NCI-H1930 (cell line): ENCODE results near the gene SHMT2.
A peak's percentile ranks its signal among the peaks of the same experiment; 100 is the strongest.

Experiments
- DNase-seq, 2 experiments: peaks; one replicate each; lab custom pipeline; 2025; lab: John Stamatoyannopoulos, UW

SHMT2 gene

GRCh38 chr12:57196956-57197355 is 32.6 kb upstream of the SHMT2 start:
- no peak for DNase-seq

GRCh38 chr12:57198329-57198728 is 31.2 kb upstream of the SHMT2 start:
- DNase-seq, result no peak

GRCh38 chr12:57199191-57199590 is 30.3 kb upstream of the SHMT2 start:
- DNase-seq, result no peak

- no peak for DNase-seq
Observed at GRCh38 chr12:57200497-57200896, 29.0 kb upstream of the SHMT2 start.

GRCh38 chr12:57201219-57201618 is 28.3 kb upstream of the SHMT2 start:
- DNase-seq, result no peak

GRCh38 chr12:57201631-57202030 is 27.9 kb upstream of the SHMT2 start:
- DNase-seq, result no peak

GRCh38 chr12:57202321-57202720 is 27.2 kb upstream of the SHMT2 start:
- no peak for DNase-seq

GRCh38 chr12:57203201-57203600 is 26.3 kb upstream of the SHMT2 start:
- DNase-seq, result no peak

GRCh38 chr12:57203791-57204190 is 25.7 kb upstream of the SHMT2 start:
- DNase-seq, result no peak

GRCh38 chr12:57204454-57204853 is 25.1 kb upstream of the SHMT2 start:
- DNase-seq, result no peak

- DNase-seq, result no peak
Observed at GRCh38 chr12:57205186-57205585, 24.3 kb upstream of the SHMT2 start.

- no peak for DNase-seq
Observed at GRCh38 chr12:57205931-57206330, 23.6 kb upstream of the SHMT2 start.

GRCh38 chr12:57207731-57208630 is 21.5 kb upstream of the SHMT2 start:
- DNase-seq, result no peak

GRCh38 chr12:57208631-57209282 is 20.8 kb upstream of the SHMT2 start:
- DNase-seq, result no peak

GRCh38 chr12:57209916-57210315 is 19.6 kb upstream of the SHMT2 start:
- DNase-seq, result no peak

- DNase-seq, result no peak
Observed at GRCh38 chr12:57210461-57210860, 19.1 kb upstream of the SHMT2 start.

GRCh38 chr12:57210926-57211692 is 18.4 kb upstream of the SHMT2 start:
- no peak for DNase-seq

- DNase-seq, result no peak
Observed at GRCh38 chr12:57211791-57212700, 17.5 kb upstream of the SHMT2 start.

GRCh38 chr12:57212701-57213057 is 16.8 kb upstream of the SHMT2 start:
- no peak for DNase-seq

- DNase-seq, result peak; percentile 31 to 73
Observed at GRCh38 chr12:57213058-57213715, 16.3 kb upstream of the SHMT2 start.

GRCh38 chr12:57213763-57214397 is 15.6 kb upstream of the SHMT2 start:
- DNase-seq, result no peak
